GM12872 (cell line): Measurements from ENCODE around the gene ASGR1.
A peak's percentile ranks its signal among the peaks of the same experiment; 100 is the strongest.

ENCODE experiments used
- TF ChIP-seq, protein P1 (sequence below): IDR thresholded peaks from 3 replicates; pipeline ENCODE4 v1.5.1; 2011; ENCODE audit warnings: low read depth, mild to moderate bottlenecking, low read length, moderate library complexity; ENCODE audit not compliant: insufficient read depth

Gene ASGR1

DNA sequence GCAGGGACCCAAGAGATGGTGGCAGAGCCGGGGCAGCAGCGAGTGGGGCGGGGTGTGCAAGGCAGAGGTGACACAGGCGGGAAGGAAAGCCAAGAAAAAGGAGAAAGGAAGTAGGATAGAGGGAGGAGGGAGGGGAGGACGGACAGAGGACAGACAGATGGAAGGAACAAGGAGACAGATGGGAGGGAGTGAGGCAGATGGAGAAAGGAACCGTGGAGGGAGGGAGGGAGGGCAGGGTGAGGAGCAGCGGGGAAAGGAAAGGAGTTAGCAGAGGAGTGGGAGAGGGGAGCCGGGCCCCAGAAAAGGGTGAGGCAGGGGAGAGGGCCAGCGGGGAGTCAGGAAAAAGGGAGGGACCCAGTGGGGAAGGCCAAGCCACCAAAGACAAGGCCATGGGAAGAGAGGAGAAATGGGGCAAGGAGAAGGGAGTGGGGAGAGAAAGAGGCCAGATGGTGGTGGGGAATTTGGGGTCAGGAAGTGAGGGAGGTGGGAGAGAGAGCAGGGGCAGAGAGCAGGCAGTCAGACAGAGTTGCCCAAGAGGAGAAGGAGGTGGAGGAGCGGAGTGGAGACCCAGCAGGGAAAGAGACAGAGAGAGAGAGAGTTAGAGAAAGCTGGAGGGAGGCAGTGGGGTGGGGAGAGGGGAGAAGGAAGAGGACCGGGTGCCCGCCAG lies 13.2 kb upstream of the ASGR1 start:
- TF ChIP-seq, protein P1, sequence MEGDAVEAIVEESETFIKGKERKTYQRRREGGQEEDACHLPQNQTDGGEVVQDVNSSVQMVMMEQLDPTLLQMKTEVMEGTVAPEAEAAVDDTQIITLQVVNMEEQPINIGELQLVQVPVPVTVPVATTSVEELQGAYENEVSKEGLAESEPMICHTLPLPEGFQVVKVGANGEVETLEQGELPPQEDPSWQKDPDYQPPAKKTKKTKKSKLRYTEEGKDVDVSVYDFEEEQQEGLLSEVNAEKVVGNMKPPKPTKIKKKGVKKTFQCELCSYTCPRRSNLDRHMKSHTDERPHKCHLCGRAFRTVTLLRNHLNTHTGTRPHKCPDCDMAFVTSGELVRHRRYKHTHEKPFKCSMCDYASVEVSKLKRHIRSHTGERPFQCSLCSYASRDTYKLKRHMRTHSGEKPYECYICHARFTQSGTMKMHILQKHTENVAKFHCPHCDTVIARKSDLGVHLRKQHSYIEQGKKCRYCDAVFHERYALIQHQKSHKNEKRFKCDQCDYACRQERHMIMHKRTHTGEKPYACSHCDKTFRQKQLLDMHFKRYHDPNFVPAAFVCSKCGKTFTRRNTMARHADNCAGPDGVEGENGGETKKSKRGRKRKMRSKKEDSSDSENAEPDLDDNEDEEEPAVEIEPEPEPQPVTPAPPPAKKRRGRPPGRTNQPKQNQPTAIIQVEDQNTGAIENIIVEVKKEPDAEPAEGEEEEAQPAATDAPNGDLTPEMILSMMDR: no peak

DNA sequence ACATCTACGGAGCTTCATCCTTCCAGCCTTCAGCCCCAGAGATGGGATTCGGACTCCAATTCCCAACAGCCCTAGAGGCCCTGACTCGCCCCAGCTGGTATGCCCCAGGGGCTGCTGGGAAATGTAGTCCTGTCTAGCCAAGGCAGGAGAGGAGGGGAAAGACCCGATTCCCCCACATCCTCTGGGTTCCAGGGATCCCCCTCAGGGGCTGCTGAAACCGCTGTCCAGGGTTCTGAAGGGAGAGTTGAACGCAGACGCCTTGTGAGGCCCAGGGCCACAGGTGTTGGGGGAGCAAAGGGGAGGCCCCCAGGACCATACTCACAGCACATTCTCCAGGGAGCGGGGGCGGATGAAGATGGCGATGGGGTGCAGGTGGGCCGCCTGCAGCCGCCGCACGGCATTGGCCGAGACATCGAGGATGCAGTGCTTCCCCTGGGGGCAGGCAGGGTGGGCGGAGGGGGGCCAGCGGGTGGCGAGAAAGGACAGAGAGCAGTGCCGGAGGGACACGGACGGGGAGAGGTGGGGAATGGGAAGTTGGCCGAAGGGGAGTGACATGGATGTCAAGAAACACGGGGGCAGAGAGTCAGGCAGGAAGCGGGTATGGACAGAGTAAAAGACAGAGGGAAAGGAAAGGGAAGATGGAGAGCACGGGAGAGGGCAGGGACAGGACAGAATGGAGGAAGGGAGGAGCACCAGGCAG lies 12.6 kb upstream of the ASGR1 start:
- TF ChIP-seq, protein P1: no peak

DNA sequence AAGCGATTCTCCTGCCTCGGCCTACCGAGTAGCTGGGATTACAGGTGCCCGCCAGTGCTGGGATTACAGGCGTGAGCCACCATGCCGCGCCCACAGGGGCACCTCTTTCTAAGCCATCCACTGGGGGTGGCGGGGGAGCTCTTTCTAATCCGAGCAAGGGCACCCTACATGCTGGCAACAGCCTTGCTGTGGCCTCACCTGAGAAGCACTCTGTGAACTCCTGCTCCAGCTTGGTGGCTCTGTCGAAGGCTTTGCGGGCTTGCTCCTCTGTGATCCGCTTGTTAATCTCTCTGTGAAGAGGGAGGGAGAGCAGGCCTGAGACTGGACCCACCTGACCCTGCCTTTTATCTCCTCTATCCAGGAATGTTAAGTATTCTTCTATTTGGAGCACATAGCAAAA lies 11.9 kb upstream of the ASGR1 start:
- TF ChIP-seq, protein P1: no peak

DNA sequence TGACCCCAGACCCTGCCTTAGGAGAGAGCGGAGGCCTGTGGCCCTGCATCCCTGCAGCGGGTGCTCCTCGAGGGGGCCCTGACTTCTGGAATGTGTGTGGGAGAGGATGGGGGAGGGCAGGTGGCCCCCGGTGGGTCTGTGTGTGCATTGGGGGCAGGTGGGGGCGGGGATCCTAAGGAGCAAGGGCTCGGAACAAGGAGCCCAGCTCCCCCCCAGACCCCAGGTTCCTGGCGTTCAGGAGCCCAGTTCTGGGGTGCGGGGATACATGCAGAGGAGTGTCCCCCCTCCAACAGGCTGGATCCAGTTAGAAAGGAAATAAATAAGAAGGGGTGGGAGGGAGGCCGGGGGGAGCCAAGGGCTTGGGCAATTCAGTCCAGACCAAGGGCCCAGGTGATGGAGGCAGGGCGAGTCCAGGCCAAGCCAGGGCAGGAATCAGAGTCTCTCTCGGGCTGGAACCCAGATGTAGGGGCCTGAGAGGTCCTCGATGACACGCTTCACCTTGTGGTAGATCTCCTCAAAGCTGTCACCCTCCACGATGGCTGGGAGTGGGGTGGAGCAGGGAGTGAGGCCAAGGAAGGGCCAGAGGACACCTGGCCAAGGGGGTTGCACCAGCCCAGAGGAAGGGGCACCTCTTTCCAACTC lies 11.2 kb upstream of the ASGR1 start:
- TF ChIP-seq, protein P1: no peak

DNA sequence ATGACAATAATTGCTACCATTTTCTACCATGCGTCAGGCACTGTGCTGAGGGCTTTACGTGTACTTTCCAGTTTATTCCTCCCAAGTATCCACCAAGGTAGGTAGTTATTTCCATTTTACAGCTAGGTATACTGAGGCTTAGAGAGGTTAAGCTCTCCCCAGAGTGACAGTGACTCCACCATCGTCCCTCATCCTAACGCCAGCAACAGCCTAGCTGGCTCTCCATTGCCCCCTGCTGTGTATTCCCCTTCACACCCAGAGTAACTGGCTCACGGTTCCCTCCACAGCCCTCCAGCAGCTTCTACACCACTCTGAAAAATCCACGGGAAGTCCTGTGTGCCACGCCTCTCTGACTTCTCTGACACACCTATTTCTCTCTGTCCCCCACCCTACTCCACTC lies 7.1 kb upstream of the ASGR1 start:
- TF ChIP-seq, protein P1: peak; percentile 47

DNA sequence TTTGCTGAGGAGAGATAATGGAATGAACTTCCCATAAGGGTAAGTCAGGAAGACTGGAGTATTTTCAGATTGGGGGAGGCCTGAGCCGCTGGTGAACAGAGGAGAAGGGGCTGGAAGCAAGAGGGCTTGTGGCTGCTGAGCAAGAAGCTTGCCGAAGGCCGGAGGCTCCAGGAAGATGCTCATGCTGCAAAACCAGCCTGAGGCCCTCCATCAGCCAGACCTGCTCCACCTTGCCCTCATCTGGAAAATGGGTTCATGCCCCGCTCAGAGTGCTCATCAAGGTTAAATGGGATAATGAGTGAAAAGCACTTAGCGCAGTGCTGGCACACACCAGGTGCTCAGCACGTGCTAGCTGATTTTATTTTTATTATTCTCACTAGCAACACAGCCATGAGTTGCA lies 5.5 kb upstream of the ASGR1 start:
- TF ChIP-seq, protein P1: no peak

DNA sequence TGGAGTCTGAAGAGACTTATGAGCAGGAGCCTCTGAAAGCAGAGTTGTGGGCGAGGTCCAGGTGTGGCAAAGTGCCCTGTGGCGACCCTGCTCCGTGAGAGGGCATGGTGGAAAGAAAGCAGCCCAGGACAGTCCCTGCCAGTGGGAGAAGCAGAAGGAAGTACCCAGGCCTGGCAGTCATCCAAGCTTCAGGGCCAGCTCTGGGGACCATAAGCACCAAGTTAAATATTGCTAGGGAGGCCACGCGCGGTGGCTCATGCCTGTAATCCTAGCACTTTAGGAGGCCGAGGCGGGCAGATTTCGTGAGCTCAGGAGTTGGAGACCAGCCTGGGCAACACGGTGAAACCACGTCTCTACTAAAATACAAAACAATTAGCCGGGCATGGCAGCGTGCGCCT lies 4.9 kb upstream of the ASGR1 start:
- TF ChIP-seq, protein P1: no peak
